NCI-H1930 (cell line): ENCODE measurements around the gene RELA.
"Not testable (repeated sequence)": the region's sequence is repeated elsewhere in the genome, so short reads cannot be mapped to it uniquely, and the experiment has no call there.

Experiments used
- DNase-seq, 2 experiments: peaks; one replicate each; lab custom pipeline; 2025; lab: John Stamatoyannopoulos, UW

Gene RELA

DNA sequence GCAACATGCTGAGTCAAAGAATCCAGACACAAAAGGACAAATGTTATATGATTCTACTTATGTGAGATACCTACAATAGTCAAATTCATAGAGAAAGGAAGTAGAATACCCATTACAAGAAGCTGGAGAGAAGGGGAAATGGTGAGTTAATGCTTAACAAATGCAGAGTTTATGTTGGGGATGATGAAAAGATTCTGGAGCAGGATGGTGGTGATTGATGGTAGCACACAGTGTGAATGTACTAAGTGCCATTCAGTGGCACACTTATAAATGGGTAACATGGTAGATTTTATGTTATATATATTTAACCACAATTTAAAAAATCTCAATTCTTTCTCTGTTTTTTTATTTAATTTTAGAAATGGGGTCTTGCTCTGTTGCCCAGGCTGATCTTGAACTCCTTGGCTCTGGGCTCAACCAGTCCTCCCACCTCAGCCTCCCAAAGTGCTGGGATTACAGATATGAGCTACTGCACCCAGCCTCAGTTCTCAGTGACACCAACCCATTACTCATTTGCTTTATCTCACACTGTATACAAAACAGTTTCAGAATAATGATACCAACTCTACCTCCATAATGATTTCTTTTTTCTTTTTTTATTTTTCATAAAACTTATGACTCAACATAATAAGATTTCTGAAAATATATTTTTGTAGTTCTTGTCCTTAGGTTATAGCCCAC lies 9.6 kb upstream of the RELA start:
- no peak for DNase-seq

DNA sequence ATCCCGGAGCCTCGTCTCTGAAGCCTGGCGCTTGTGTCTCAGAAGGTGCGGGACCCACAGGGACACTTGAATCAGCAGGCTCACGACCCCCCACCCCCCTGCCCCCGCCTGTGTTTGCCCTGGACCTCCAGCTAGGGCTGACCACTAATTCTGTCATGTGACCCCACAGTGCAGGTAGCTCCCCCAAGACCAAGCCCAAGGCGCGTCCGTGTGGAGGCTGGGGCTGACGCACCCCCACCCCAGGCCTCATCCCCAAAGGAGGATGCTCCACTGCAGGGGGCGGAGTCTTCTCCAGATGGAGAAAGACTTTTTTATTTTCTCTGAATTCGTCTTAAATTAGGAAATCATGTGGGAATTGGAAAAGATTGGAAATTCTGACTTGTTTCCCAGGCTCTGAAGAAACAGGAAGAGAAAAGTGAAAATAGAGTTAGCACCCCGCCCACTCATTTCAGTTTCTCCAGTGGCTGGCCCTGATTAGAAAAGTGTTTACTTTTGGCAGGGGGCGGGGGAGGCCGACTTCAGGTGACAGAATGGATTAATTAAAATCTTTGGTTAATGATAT lies 1.0 kb upstream of the RELA start:
- DNase-seq = no peak

DNA sequence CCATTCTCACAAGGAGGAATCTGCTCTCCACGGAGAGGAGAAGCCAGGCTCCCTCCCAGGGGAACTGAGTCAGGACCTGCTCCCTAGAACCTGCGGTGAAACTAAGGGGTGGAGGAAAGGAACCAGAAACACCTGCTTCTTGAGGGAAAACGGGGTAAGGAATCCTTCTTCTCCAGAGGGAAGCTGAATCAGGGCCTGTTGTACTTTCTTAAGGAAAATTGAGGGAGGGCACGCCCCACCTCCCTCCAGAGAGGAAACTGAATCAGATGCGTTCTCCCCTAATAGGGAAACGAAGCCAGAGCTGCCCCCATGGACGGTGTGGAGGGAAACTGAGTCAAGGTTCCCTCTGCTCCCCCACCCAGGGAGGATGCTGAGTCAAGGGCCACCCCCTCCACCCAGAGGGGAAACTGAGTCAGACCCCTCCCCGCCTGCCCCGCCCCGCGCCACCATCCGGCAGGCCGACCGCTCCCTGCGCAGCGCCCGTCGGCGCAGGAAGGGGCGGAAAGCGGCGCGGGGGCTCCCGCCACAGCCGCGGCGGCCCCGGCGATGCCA lies 393 bp downstream of the RELA start:
- no peak for DNase-seq

DNA sequence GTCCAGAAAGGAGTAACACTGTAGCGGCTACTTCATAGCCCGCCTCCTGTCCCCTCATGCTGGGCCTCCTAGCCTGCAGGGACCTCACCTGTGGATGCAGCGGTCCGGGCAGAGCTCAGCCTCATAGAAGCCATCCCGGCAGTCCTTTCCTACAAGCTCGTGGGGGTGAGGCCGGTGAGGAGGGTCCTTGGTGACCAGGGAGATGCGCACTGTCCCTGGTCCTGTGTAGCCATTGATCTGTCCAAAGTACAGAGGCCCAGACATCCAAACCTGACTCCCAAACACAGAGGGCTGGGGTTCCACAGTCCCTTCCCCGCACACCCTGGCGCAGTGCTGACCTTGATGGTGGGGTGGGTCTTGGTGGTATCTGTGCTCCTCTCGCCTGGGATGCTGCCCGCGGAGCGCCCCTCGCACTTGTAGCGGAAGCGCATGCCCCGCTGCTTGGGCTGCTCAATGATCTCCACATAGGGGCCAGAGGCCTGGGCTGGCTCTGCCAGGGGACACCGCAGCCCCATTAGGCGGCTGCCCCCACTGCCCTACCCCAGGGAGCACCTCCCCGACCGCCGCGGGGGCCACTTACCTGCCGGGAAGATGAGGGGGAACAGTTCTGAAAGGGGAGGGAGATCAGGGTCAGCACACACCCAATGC lies 993 bp downstream of the RELA start:
- DNase-seq = no peak

DNA sequence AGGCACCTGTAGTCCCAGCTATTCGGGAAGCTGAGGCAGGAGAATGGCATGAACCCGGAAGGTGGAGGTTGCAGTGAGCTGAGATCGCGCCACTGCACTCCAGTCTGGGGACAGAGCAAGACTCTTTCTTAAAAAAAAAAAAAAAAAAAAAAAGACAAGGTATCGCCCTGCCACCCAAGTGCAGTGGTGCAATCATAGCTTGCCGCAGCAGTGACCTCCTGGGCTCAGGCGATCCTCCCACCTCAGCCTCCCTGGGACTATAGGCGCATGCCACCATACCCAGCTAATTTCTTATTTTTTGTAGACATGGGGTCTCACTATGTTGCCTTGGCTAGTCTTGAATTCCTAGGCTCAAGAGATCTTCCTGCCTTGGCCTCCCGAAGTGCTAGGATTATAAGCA lies 1.8 kb downstream of the RELA start:
- not testable (repeated sequence) for DNase-seq

DNA sequence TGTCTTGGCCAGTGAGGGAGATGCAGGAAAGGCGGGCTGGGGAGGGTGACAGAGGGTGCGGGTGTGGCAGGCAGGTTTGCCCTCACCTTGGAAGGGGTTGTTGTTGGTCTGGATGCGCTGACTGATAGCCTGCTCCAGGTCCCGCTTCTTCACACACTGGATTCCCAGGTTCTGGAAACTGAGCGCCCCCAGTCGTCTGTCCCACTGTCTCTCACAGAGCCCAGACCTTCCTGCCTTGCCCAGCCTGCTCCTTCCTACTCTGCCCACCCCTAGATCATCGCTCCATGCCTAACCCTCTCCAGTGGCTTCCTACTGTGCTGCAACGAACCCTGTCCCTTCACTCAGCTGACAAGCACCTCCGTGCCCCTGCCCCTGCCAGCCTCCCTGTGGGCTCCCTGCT lies 2.7 kb downstream of the RELA start:
- no peak for DNase-seq

DNA sequence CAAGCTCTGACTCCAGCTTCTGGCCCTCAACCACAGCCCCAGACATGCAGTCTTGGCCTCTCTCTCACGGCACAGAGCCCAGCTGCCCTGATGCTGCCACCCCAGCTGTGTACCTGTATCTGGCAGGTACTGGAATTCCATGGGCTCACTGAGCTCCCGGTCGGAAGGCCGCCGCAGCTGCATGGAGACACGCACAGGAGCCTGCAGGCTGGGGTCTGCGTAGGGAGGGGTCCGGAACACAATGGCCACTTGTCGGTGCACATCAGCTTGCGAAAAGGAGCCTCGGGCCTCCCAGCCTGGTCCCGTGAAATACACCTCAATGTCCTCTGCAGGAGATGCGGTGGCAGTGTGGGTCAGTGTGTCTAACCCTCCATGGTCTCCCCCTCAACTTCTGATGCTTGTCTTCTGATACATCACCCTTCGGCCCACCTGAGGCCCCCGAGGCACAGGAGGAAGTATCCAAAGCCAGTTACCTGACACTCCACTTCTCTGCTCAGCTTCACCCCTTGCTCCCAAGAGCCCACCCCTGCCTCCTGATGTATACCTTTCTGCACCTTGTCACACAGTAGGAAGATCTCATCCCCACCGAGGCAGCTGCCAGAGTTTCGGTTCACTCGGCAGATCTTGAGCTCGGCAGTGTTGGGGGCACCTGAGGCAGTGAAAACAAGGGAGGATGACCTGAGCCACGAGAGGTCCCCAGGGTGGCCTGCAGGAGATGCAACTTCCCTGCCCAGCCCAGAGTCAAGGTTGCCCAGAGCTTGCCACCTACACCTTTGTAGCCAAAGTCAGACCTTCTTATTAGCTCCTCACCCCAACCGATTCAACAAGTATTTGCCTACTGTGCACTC lies 4.3 kb downstream of the RELA start:
- DNase-seq = no peak

DNA sequence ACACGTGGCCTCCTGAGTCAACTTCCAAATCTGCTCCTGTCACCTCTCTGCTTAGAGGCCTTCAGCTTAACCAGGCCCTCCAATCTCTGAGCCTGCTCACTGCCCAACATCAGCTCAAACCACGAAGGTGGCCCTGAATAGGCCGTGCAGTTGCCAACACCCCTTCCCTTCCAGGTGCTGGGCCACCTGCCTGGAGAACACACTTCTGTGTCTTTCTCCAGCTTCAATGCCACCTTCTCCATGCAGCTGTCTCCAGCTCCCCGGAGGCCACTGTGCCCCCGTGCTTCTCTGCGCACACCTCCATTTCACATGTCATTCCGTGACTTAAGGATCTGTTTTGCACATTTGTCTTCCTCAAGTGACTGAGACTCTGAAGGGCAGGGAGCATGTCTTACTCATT lies 5.3 kb downstream of the RELA start:
- no peak for DNase-seq

DNA sequence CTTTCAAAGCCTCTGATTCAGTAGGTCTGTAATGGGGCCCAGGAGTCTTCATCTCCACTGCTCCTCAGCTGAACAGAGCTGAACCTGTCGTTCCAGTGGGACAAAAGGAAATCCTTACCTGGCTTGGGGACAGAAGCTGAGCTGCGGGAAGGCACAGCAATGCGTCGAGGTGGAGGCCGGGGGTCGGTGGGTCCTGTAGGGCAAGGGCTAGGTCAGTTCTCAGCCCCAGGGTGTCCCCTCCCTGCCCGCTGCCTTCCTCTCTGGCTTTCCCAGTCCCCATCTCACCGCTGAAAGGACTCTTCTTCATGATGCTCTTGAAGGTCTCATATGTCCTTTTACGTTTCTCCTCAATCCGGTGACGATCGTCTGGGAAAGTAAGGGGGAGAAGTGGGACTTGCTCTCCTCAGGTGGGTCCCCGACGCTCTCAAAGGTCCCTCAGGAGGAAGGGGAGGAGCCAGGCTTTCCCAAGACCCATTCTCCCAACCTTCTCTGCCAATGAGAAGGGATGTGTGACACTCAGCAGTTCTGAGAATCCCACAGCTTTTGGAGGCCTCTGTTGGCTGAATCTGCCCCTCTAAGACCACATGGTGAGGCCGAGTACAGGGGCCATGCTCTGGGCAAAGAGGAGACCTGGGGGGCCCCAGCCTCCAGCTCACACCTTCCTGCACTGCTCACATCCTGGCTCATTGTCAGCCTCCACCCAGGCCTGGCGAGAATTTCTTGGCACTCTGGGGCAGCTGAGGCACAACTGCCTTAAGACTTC lies 7.0 kb downstream of the RELA start:
- DNase-seq = no peak

DNA sequence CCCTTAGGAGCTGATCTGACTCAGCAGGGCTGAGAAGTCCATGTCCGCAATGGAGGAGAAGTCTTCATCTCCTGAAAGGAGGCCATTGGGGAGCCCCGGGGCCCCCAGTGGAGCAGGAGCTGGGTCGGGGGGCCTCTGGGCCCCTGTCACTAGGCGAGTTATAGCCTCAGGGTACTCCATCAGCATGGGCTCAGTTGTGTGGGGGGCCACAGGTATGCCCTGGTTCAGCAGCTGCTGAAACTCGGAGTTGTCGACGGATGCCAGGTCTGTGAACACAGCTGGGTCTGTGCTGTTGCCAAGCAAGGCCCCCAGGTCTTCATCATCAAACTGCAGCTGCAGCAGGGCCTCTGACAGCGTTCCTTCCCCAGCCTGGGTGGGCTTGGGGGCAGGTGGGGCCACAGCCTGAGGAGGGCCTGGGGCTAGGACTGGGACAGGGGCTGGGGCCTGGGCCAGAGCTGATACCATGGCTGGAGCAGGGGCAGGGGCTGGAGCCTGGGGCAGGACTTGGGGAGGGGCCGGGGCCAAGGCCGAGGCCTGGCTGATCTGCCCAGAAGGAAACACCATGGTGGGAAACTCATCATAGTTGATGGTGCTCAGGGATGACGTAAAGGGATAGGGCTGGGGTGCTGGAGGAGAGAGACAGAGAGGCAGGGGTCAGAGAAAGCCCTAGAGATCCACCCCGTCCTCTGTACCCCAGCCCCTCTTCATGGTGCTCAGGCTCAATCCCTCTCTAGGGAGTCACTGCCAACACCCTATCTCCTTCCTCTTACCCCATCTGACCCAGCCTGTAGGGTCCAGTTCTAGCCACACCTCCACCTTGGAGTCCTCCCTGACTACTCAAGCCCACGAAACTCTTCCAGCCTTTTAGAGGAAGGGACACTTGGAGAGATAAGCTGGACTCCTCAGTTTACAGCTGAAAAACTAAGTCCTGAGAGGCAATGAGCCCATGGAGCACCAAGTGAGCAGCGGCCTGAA lies 8.1 kb downstream of the RELA start:
- no peak for DNase-seq

DNA sequence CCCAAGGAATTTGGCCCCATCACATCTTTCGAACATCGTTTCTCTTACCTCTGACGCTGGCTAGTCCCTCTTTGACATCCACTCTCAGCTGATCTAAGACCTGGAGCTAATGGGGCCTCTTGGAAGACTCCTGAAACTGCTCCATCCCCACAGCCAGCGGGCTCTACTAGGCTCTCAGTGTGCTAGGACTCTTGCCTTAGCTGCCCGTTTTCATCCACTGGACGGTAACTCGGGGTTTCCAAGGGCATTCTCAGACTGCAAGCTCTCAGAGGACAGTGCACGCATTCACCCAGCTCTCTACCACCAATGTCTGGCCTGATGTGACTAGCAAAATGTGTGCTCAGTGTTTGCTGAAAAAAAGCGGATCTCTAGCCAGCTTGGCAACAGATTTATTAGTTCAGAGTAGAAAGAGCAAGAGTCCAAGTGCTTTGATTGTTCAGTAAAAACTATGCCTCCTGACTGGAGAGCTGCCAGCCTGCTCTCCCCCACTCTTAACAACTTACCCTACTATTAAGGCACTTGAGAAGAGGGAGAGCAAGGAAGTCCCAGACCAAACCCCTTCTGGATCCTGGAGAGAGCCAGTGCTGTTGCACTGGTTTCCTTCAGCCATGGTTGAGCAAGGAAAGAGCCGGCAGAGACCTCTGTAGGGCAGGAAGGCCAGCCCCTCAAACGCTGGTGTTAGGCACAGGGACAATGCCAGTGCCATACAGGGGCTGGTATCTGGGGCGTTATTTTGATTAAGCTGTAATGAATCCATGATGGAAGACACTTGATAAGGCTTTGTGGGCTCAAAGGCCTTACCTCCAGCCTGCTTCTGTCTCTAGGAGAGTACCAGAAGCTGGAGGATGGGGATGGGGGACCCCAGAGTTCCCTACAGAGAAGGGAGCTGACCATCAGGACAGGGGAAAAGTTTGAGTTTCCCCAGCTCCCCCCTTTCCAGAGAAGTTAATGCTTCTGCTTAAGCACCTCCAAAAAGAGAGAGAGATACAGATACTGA lies 9.2 kb downstream of the RELA start:
- DNase-seq = no peak

DNA sequence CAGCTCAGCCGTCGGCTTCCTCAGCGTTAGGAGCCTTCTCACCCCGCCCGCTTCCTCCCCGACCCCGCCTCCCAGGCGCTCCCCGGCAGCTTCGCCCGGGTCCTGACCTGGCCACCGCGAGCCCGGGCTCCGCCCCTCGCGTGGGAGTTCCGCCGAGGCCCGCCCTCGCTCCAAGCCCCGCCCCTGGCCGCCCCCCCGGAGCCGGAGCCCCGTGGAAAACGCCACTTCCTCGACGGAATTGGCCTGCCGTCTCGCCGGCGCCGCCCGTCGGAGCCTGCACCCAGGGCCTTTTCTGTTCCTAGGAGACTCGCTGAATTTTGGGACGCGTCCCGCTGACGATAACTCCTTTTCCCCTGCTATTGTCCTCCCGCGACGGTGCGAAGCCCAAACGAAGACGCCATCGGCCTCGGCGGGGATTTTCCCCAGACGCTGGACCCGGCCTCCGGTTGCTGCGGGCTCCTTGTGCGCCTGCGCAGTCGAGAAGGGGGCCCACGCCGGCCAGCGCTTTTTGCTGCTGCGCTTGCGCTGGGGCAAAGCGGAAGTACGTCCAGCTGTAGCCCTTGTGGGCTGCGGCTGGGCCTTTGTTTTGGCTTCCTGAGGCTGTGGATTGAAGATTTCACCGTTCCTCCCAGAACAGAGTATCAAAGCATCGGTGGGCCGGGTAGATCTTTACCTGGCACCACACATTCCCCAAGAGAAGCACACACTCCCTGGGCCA lies 10.0 kb downstream of the RELA start:
- peak; percentile 78 to 92 for DNase-seq

DNA sequence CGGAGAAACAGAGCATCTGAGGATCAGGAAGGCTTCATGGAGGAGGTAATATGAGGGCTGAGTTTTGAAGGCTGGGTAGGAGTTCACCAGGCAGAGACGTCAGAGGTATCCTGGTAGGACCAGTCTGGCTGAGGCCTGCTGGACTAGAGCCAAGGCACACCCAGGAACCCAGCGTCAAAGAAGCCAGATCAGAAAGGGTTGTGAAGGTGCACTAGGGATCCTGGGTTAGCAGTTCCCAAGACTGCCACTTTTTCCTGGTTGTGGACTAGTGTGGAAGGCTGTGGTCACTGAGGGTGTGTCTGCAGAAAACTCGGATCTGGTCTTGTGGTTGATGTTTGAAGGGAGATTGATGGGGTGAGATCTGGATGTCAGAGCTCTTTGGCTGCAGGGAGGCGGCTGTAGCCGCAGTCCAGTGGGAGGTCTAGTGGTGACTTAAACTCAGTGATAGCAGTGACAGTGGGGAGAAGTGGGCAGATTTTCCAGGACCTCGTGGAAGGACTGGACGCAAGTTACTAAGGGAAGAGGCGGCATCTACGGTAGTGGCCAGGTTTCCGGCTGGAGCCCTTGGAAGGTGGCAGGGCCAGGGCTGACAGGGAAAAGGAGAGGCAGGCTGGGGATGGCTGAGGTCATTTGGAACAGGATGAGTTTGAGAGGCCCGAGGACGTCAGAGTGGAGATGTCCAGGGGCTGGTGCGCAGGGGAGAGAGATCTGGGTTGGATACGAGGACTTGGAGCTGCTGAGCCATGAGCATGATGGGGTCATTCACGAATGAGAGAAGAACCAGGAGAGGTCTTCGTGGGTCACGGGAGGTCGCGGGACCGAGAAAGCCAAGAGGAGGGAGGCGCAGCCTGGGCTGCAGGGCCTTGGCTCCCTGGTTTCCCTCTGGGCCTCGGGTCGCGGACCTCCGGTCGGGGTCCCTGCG lies 10.9 kb downstream of the RELA start:
- DNase-seq = no peak

DNA sequence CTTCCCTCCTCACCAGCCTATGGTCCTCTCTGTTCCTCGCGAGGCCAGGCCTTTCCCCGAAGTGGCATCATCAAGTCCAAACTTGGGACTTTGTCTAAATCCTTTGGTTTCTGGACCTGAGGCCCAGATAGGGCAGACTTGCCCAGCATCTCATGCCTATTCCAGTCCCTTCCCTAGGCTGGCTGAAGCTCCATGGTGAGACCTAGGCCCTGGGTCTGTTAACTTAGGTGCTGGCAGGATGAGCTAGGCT lies 11.5 kb downstream of the RELA start:
- DNase-seq = no peak

DNA sequence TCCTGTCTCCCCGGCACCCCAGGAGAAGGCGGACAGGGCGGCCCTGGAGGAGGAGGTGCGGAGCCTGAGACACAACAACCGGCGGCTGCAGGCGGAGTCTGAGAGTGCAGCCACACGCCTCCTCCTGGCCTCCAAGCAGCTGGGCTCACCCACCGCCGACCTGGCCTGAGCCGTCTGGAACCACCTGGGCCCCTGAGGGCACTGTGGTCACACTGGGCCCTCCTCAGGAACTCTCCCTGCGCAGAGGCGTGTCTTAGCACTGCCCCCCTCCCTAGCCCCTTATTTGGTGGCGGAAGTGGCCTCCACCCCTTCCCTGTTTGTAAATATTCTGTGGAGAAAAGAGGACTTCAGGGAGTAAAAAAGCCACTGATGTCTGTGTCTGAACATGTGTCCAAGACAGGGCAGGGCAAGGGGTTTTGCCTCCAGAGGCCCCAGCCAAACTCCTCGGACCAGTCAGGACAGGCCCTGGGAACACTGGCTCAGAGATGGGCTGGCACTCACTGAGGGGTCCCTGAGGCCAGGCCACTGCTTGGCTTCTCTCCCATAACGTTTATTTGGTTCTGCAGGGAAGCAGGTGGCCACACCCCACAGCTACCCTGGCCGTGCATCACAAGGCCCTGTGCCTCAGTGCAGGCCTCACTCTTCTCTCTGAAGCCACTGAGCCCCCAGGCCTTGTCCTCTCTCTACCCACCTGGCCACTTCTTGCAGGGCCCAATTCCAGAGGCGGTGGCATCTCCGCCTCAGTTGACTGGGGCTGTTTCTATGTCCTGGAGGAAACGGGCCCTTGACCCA lies 12.0 kb downstream of the RELA start:
- no peak for DNase-seq

DNA sequence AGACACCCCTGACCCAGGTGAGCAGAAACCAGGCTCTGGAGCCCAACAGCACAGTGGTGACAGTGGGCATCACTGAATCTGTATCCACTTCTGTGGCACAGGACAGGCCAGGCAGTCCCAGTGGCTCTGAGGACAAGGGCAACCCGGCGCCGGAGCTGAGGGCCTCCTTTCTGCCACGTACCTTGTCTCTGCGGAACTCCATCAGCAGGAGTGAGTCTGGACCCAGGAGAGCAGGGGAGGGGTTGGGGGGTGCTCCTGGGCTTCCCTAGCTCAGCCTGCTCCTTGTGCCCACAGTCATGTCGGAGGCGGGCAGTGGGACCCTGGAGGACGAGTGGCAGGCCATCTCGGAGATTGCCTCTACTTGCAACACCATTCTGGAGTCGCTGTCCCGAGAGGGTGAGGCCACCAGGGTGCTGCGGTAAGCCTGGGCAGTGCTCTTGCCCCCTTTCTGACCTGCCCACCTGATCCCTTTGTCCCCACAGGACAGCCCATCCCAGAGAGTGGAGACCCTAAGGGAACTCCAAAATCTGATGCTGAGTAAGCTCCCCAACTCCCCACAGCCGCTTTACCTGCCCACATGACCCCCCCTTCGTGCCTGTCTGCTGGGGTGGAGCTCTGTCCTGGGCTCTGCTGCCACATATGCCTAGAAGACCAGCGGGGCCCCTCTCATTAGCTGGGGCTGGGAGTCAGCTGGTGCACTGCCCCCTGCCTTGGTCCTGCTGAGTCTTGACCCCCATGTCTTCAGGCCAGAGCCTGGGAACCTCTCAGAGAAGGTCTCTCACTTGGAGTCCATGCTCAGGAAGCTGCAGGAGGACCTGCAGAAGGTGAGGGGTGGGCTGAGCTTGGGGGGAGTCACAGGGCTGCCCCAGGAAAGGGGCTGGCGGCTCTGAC lies 12.8 kb downstream of the RELA start:
- DNase-seq = no peak
